HG02642 (cell line): Measurements from ENCODE around the gene HPS6.

Source experiments
- ATAC-seq: cut with Tn5 transposase; IDR thresholded peaks from one replicate; pipeline ENCODE4 v1.9.1; 2021; ENCODE audit warnings: mild to moderate bottlenecking; ENCODE audit not compliant: unreplicated experiment, poor library complexity

Gene HPS6

GRCh38 chr10:102067091-102067916 lies 2.2 kb downstream of the HPS6 start:
- ATAC-seq, result no peak

- ATAC-seq, result no peak
Observed at GRCh38 chr10:102068216-102068615, 3.1 kb downstream of the HPS6 start.

GRCh38 chr10:102069071-102069470 lies 3.9 kb downstream of the HPS6 start:
- ATAC-seq, result no peak

- no peak for ATAC-seq
Observed at GRCh38 chr10:102072673-102073527, 7.8 kb downstream of the HPS6 start.

- ATAC-seq, result no peak
Observed at GRCh38 chr10:102083541-102083940, 18.4 kb downstream of the HPS6 start.

- ATAC-seq, result no peak
Observed at GRCh38 chr10:102085336-102085735, 20.2 kb downstream of the HPS6 start.

GRCh38 chr10:102086196-102086595 lies 21.0 kb downstream of the HPS6 start:
- ATAC-seq, result no peak

GRCh38 chr10:102090772-102091171 lies 25.6 kb downstream of the HPS6 start:
- no peak for ATAC-seq

GRCh38 chr10:102096449-102096848 lies 31.3 kb downstream of the HPS6 start:
- ATAC-seq, result no peak

GRCh38 chr10:102101152-102101551 lies 36.0 kb downstream of the HPS6 start:
- no peak for ATAC-seq

GRCh38 chr10:102102421-102102820 lies 37.3 kb downstream of the HPS6 start:
- no peak for ATAC-seq

GRCh38 chr10:102106998-102107397 lies 41.8 kb downstream of the HPS6 start:
- no peak for ATAC-seq

- no peak for ATAC-seq
Observed at GRCh38 chr10:102109166-102110116, 44.3 kb downstream of the HPS6 start.

GRCh38 chr10:102111276-102111675 lies 46.1 kb downstream of the HPS6 start:
- ATAC-seq, result no peak

- no peak for ATAC-seq
Observed at GRCh38 chr10:102112210-102112817, 47.2 kb downstream of the HPS6 start.

- no peak for ATAC-seq
Observed at GRCh38 chr10:102113261-102113955, 48.3 kb downstream of the HPS6 start.

GRCh38 chr10:102113956-102114857 lies 49.1 kb downstream of the HPS6 start:
- ATAC-seq, result peak; percentile 19

- ATAC-seq, result peak; percentile 73
Observed at GRCh38 chr10:102114861-102115618, 49.9 kb downstream of the HPS6 start.
